Measurements from ENCODE around the gene LDB2. TPM values are rescaled to one million over a fixed set of nuclear protein-coding genes. Genes with fewer than 3 reads are reported as not detected.
A peak's percentile ranks its signal among the peaks of the same experiment; 100 is the strongest.

The LDB2 gene
- total RNA-seq, 1 donor from 2014 or later: 34.3 TPM

DNA sequence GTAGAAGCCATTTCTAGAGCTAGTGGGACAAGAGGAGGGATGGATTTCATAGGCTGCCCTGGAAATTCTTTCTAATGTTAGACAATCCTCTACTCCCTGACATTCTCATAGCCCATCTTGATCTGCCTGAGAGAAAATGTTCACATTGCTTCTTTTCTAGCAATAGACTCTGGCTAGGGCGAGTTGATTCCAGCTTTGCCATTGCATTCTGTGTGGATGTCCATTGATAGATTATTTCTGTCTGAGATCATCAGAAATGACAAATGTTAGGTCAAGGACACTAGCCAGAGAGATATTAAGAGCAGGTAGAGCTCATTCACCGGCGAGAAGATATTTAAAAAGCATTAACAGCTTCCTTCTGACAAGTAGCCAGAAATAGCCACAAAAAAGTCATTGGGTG lies 184.7 kb downstream of the LDB2 start:
- ATAC-seq: no peak
- intact Hi-C loops (cut with DNase I): no loop called here
- no peak for DNase-seq (ENCODE audit: missing footprints)

DNA sequence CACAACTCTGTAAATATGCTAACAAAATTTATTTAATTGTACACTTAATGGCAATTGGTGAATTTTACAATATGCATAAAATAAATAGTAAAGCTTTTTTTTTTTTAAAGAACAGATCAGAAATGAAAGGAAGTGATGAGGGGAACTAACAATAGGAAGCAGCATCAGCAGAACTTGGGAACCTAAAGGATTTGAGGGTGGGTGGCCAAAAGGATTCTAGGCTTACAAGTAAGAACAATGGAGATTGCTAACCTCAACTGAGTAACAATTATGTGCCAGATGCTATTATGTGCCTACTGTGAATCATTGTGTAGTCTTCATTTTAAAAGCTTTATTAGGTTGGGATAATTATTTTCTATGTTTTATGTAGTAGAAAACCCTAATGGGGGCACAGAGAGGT lies 185.2 kb downstream of the LDB2 start:
- no peak for DNase-seq (ENCODE audit: missing footprints)
- no peak for ATAC-seq
- intact Hi-C loops (cut with DNase I): no loop called here

DNA sequence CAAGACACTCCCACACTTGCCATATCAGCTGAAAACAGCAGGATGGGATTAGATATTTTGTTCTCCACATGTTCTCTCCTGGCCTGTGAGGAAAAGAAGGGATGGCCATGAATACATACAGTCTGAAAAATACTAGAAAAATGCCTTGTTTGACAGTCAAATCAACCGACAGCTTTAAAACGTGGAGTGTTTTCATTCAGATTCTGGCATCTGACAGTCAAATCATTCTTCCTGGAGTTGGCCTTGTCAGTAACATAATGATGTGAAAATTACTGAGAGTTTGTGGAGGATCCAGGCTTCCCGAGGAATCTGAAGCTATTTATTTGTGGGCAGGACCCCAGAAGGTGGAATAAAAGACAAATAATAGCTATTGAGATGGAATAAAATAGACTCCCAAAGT lies 188.2 kb downstream of the LDB2 start:
- ATAC-seq: no peak
- intact Hi-C loops (cut with DNase I): no loop called here

DNA sequence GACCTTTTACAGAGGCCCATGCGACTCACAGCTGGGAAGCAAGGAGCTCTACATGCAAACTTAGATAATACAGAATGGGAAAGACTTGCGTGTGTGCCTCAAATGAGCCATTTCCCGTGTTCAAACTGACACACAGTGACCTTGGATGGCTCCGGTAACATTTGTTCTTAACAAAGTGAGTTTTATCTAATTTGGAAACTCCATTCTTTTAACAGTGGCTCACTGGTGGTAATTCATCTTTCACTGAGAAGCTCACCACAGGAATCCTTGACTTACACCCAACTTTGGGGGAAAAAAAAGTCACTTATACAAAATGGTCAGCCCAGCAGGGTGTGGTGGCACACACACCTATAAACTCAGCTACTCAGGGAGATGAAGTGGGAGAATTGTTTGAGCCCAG lies 190.6 kb downstream of the LDB2 start:
- DNase-seq (ENCODE audit: missing footprints) (no peak), ATAC-seq (no peak)
- intact Hi-C loops (cut with DNase I): no loop called here

More for the DNA sequence above, 188.2 kb downstream of the LDB2 start:
- DNase-seq (ENCODE audit: missing footprints): no peak

DNA sequence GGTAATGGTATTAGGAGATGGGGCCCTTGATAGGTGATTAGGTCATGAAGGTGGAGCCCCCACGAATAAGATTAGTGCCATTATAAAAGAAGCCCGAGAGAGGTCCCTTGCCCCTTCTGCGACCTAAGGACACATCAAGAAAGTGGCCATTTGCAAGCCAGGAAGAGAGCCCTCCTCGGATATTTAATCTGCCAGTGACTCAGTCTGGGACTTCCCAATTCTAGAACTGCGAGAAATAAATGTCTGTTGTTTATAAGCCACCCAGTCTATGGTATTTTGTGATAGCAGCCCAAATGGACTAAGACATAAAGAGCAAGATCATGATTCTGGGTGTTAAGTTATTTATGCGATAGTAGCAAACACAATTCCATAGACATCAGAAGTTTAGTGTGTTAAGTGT lies 192.2 kb downstream of the LDB2 start:
- intact Hi-C loops (cut with DNase I): no loop called here
- ATAC-seq: no peak

DNA sequence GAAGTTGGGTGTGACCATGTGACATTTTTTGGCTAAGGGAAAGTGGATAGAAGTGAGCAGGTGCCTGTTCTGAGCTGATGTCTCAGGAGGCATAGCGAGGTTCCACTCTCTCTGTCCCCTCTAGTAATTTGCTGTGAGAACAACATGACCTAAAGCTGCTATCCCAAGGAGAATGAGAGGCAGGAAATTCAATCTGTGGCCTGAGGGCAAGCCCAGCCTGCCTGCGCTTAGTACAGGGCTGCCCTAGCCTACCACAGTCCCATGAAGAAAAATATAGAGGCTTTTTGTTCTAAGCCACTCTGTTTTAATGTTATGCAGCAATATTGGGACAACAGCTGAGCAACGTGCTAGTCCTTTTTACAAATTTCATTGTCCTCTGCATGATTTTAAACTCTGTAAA lies 193.1 kb downstream of the LDB2 start:
- DNase-seq (ENCODE audit: missing footprints) (no peak), ATAC-seq (no peak)
- intact Hi-C loops (cut with DNase I): no loop called here

More for the DNA sequence above, 192.2 kb downstream of the LDB2 start:
- no peak for DNase-seq (ENCODE audit: missing footprints)

DNA sequence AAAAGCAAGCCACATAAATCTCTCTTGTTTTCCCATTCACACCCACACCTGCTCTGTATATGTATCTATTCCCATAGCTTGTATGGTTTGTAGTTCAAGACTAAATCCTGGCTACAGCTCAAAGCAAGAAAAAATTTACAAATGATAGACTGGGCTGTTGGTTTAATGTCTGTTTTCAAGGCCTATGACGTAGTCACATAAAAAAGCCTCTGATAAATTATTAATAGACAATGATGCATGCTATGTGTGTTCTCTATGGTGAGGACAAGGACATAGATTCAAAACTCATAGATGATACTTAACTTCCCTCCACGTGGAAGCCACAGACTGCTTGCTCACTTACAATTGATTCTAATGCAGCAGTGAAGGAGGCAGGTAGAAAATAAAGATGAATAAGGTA lies 194.0 kb downstream of the LDB2 start:
- intact Hi-C loops (cut with DNase I): no loop called here
- ATAC-seq (no peak), DNase-seq (ENCODE audit: missing footprints) (no peak)

DNA sequence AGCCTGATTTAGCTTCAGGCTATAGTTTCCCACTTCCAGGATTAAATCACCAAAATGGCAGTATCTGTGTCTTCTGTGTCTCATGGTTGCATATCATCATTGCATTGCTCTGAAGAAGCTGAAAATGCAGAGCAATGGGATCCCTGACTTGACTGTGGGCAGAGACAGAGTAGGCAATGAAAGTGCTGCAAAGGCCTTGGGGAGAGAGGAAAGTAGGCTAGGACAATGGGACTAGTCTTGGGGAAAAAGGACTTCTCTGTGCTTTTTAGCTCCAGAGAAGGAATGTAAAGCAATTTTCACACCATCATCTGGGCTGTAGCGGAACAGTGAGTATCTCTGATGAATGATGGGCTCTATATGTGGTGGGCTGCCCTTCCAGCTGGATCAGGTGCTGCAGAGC lies 202.5 kb downstream of the LDB2 start:
- intact Hi-C loops (cut with DNase I): no loop called here
- no peak for DNase-seq (ENCODE audit: missing footprints)
- ATAC-seq: no peak

DNA sequence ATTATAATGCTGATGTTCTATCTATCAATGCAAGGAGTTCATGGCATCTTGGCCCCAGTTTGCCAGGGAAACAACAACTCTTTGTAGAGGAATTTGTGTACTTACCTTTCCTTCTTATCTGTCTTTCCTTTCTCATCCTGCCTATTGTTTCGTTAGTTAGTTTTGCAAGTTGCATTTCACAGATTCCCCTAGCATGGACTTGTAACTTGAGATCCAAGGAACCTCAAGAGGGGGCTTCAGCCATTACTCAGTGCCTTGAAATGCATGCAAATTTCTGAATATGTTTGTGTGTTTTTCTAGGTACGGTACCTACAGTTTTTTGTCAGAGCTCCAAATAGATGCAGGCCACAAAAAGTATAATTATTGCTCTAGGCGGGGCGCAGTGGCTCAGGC lies 203.6 kb downstream of the LDB2 start:
- no peak for ATAC-seq
- intact Hi-C loops (cut with DNase I): no loop called here
- no peak for DNase-seq (ENCODE audit: missing footprints)

DNA sequence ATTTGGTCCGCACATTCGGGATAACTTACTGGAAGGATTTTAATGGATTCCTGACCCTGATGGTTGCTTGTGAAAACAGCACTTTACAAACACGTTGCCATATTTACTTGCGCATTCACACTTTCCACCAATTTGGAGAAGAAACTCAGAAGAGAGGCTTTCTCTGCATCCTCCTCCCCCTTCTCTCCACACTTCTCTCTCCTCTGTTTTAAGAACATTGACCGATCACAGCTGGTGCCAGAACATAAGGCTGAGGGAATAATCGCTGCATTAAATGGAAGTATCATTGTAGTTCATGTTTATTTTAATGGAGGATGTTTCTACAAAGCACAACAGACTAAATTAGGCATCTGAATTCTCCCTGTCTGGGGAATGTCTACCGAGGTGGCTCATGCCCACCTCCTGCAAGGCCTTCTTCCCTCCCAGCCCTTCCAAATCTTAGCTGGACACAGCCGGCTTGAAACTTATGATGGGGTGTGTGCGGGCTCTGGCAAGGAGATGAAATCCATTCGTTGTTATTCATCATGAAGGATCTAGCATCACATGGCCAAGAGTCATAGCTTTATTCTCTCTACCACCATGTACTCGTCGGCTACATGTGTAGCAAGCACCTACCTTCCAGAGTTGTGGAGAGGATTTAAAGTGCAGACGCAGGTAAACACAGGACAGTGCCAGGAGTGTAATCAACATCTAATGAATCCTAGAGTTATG lies 204.1 kb downstream of the LDB2 start:
- intact Hi-C loops (cut with DNase I): no loop called here
- DNase-seq (ENCODE audit: missing footprints) (no peak), ATAC-seq (no peak)

DNA sequence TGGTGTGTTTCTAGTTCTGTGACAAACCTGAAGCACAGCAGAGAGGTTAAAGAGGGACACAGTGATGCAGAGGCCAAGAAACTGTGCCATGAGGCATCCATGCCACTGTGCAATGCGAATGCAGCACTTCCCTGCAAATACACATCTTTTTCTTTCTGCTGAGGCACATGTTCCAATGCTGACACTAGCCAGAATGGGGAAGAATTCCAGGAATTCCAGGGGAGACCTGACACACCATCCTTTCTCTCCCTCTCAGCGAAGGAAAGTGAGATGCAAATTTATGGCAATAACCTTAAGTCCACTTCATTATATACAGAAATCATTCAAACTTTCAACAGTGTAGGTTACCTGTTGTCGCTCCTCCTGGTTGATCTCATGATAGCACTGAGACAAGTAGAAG lies 204.8 kb downstream of the LDB2 start:
- intact Hi-C loops (cut with DNase I): no loop called here
- DNase-seq (ENCODE audit: missing footprints) (no peak), ATAC-seq (no peak)

DNA sequence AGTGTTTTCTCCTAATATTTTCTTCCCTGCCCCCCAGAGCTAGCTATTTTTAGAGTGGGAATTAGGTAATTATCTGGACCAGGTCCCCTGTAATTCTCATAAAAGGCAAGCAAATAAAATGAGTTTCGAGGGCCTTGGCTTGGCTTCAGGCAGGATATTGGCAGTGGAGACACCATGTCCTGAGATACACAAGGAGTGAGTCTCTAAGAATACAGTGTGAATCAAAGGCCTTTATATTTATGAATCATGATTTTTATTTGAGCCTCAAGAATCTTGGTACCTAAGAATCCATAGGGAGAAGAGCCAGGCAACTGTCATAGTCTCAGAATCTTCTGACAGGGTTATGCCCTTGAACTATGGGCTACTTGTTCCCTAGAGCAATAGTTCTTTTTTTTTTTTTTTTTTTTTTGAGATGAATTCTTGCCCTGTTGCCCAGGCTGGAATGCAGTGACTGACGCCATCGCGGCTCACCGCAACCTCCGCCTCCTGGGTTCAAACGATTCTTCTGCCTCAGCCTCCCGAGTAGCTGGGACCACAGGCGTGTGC lies 205.4 kb downstream of the LDB2 start:
- intact Hi-C loops (cut with DNase I): no loop called here
- ATAC-seq: peak; percentile 55
- DNase-seq (ENCODE audit: missing footprints): no peak

DNA sequence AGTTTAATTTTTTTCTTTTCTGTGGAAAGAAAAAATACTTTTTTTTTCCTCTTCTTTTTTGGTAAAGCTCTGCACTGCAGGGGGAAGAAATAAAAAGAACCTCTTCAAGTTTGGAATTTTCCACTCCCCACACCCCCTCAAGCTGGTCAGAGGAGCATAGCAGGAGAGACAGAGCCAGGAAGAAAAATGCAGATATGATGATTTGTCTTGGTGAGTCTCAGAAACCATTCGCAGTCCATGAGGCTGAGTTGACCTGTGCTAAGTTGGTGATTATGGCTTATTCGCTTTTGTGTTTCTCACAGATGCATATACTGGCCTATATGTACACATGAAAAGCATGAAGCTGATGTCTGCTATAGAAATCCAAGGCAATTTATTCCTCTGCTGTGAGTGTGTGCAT lies 205.9 kb downstream of the LDB2 start:
- DNase-seq (ENCODE audit: missing footprints) (no peak), ATAC-seq (peak; percentile 17)
- intact Hi-C loops (cut with DNase I): no loop called here

DNA sequence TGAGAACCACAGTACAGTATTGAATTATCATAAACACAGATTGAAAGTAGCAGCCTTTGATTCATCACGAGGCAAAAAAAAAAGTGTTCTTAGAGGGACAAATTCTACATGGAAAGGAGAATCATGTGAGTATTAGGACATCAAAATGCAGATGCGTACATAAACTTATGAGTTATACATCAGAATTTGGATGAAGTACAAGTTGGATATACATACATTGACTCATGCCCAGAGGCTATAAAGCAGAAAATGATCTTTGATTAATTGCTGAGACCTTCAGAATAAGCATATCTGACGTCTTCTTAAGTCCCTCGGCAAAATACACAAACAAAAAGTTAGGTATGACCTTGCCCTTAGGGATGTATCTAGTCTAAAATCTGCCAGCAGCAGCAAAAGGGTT lies 206.4 kb downstream of the LDB2 start:
- no peak for DNase-seq (ENCODE audit: missing footprints)
- intact Hi-C loops (cut with DNase I): no loop called here
- ATAC-seq: no peak

DNA sequence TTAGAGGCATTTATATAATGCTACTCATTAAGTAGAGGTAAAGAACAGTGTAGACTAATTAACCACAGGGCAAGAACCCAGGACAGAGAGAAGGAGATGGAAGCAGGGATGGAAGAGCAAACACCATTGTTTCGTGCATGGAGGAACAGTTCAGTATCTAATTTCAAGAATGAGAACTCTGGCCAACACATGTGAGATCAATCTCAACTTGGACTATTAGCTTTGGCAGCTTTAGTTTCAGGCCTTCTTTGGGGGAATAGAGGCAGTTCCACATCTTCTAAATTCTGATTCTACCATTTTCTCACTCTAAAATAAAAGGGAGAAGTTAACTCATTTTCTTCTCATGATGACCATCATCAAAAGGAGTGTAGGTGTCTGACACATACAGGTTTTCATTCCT lies 207.0 kb downstream of the LDB2 start:
- DNase-seq (ENCODE audit: missing footprints): no peak
- no peak for ATAC-seq
- intact Hi-C loops (cut with DNase I): no loop called here

DNA sequence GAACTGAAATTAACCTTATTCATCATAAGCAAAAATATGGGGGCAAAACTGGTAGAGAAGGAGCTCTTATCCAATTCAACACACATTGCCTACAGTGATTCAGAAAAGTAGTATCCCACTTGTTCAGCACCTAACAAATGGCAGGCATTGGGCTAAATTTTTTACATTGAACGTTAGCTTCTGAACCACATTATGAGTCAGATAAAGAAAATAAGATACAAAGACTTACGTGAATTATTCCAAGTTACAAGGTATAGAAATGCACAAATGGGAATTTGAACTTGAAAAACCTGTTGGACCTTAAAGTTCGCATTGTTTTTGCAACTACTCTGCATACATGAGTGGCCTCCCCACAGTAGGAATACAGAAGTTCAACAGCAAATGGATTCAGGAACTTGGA lies 210.6 kb downstream of the LDB2 start:
- intact Hi-C loops (cut with DNase I): no loop called here
- no peak for DNase-seq (ENCODE audit: missing footprints)

DNA sequence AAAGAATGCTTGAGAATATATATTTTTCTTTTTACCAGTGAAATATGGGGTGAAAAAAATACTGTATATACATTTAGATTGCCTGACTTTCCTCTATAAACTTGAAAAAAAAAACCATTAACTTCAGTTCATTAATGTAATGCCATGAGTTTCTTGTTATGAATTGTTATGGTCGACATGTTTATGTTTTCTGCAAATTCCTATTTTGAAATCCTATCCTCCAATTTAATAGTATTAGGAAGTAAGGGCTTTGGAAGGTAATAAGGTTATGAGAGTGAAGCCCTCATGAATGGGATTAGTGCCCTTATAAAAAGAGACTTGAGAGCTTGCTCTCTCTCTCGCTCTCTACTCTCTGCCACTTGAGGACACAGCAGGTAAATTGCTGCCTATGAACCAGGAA lies 211.4 kb downstream of the LDB2 start:
- intact Hi-C loops (cut with DNase I): no loop called here
- DNase-seq (ENCODE audit: missing footprints): no peak
- ATAC-seq: no peak

More for the DNA sequence above, 210.6 kb downstream of the LDB2 start:
- ATAC-seq: no peak

DNA sequence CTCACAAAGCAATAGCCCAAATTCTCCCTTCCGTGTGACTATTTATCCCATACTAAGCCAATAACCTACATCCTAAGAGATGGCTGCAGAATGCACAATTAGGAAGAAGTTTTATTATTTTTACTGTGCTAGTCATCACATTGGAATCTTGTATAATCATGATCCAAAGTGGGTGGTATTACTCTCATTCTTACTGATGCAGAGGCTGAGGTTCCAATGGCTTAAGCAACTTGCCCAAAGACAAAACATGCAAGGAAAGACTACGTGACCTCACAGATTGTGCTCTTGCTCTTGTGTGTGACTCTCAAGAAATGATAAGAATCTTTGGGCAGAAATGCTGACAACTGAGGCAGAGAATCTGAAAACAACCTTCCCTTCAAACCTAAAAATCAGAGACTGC lies 212.2 kb downstream of the LDB2 start:
- ATAC-seq (no peak), DNase-seq (ENCODE audit: missing footprints) (no peak)
- intact Hi-C loops (cut with DNase I): no loop called here

DNA sequence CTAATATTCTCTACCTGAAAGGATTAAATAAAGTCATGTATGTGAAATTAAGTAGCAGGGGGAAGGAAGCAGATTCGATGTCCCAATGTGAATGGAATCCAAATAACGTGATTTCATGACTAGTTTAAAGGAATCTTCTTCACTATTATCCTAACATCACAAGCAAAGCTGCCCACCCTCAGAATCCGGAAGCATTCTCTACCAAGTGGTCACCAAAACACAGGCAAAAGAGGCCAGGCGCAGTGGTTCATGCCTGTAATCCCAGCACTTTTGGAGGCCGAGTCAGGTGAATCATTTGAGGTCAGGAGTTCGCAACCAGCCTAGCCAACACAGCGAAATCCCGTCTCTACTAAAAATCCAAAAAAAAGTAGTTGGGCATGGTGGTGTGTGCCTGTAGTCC lies 212.9 kb downstream of the LDB2 start:
- no peak for ATAC-seq

DNA sequence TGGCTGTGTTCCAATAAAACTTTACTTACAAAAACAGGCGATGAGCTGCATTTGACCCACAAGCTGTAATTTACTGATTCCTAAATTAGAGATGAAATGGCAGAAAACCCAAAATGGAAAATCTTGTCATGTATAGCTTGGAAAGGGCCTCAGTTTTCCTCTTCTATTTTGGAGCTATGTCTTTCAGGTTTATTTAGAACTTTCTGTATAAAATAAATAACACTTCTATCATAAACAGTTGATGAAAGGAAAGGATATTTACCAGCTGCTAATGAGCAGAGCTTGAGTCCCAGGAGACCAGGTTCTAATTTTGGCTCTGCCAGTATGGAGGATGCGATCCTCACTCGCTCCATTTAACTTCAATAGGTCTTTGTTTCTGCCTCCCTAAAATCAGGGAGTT lies 213.5 kb downstream of the LDB2 start:
- no peak for DNase-seq (ENCODE audit: missing footprints)
- intact Hi-C loops (cut with DNase I): no loop called here
- ATAC-seq: no peak

More for the DNA sequence above, 212.9 kb downstream of the LDB2 start:
- intact Hi-C loops (cut with DNase I): no loop called here
- no peak for DNase-seq (ENCODE audit: missing footprints)

DNA sequence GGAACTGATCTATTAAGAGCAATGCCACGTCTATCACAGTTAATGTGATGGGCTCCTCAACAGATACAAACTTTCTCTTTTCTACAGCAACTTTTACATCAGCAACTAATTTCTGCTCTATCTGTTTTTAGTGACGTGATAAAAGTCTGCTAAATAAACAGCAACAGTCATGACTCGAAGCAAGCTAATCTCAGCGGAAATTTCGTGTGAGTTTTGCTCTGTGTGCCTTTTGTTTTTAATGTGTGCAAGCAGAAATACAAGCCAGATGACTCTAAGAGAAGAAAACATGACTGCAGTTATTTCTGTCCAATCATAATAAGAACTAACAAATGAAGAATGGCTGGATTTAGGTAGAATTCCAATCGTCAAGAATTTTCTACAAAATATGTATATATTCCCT lies 214.3 kb downstream of the LDB2 start:
- intact Hi-C loops (cut with DNase I): no loop called here
- DNase-seq (ENCODE audit: missing footprints) (no peak), ATAC-seq (peak; percentile 62)
